ENCODE results near the gene MGAM2.

- TF ChIP-seq CTCF (IDR thresholded peaks at IDR 0.05) (no peak), POLR2A (IDR thresholded peaks at IDR 0.05) (no peak)
Measured at GRCh38 chr7:142231716-142232115, 120.2 kb downstream of the MGAM2 start.
